Dedifferentiated amniotic fluid mesenchymal stem cell (primary cell): ENCODE measurements around the gene SFTPB.
"Not testable (repeated sequence)": the region's sequence is repeated elsewhere in the genome, so short reads cannot be mapped to it uniquely, and the experiment has no call there.

Source experiments
- DNase-seq: peaks from one replicate; pipeline ENCODE4 v3.0.0-alpha.2; 2016; ENCODE audit errors: extremely low spot score

The SFTPB gene

GRCh38 chr2:85675866-85676548 lies 8.0 kb upstream of the SFTPB start:
- no peak for DNase-seq

GRCh38 chr2:85675427-85675826 lies 7.4 kb upstream of the SFTPB start:
- no peak for DNase-seq

GRCh38 chr2:85674417-85674816 lies 6.4 kb upstream of the SFTPB start:
- DNase-seq, result no peak

GRCh38 chr2:85673716-85674375 lies 5.8 kb upstream of the SFTPB start:
- DNase-seq, result no peak

- no peak for DNase-seq
These were observed 4.5 kb upstream of the SFTPB start for GRCh38 chr2:85672456-85672855.

GRCh38 chr2:85670416-85670815 lies 2.4 kb upstream of the SFTPB start:
- not testable (repeated sequence) for DNase-seq

GRCh38 chr2:85669549-85669948 lies 1.6 kb upstream of the SFTPB start:
- DNase-seq, result no peak

GRCh38 chr2:85668857-85669142 lies 801 bp upstream of the SFTPB start:
- DNase-seq, result no peak

- DNase-seq, result no peak
These were observed 414 bp downstream of the SFTPB start for GRCh38 chr2:85667561-85668008.

GRCh38 chr2:85666435-85667316 lies 1.3 kb downstream of the SFTPB start:
- DNase-seq, result no peak

GRCh38 chr2:85666016-85666415 lies 2.0 kb downstream of the SFTPB start:
- no peak for DNase-seq

- DNase-seq, result no peak
These were observed 2.6 kb downstream of the SFTPB start for GRCh38 chr2:85665264-85665937.

GRCh38 chr2:85663594-85664565 lies 4.1 kb downstream of the SFTPB start:
- DNase-seq, result no peak

- no peak for DNase-seq
These were observed 5.0 kb downstream of the SFTPB start for GRCh38 chr2:85662899-85663593.

- DNase-seq, result no peak
These were observed 6.7 kb downstream of the SFTPB start for GRCh38 chr2:85661139-85661858.

- DNase-seq, result no peak
These were observed 7.3 kb downstream of the SFTPB start for GRCh38 chr2:85660725-85661124.

- not testable (repeated sequence) for DNase-seq
These were observed 7.7 kb downstream of the SFTPB start for GRCh38 chr2:85660301-85660700.

GRCh38 chr2:85659324-85659981 lies 8.5 kb downstream of the SFTPB start:
- DNase-seq, result no peak

GRCh38 chr2:85657399-85657798 lies 10.6 kb downstream of the SFTPB start:
- DNase-seq, result not testable (repeated sequence)
